Measurements from ENCODE around the gene PCDHGA6. TPM values are rescaled to one million over a fixed set of nuclear protein-coding genes. Genes with fewer than 3 reads are reported as not detected.
A peak's percentile ranks its signal among the peaks of the same experiment; 100 is the strongest.
"Not testable (repeated sequence)": the region's sequence is repeated elsewhere in the genome, so short reads cannot be mapped to it uniquely, and the experiment has no call there.

PCDHGA6 gene
- total RNA-seq, 2 donors from 2014 or later: 0.16 to 0.29 TPM

DNA sequence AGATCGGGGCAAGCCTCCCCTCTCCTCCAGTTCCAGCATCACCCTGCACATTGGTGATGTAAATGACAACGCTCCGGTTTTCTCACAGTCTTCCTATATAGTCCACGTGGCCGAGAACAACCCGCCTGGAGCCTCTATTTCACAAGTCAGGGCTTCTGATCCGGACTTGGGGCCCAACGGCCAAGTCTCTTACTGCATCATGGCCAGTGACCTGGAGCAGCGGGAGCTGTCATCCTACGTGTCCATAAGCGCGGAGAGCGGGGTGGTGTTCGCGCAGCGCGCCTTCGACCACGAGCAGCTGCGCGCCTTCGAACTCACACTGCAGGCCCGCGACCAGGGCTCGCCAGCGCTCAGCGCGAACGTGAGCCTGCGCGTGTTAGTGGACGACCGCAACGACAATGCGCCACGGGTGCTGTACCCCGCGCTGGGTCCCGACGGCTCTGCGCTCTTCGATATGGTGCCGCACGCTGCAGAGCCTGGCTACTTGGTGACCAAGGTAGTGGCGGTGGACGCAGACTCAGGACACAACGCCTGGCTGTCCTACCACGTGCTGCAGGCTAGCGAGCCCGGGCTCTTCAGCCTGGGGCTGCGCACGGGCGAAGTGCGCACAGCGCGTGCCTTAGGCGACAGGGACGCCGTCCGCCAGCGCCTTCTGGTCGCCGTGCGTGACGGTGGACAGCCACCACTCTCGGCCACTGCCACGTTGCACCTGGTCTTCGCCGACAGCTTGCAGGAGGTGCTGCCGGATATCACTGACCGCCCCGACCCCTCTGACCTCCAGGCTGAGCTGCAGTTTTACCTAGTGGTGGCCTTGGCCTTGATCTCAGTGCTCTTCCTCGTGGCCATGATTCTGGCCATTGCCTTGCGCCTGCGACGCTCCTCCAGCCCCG is 15.7 kb downstream of the PCDHGA6 start:
- peaks cover 23 to 49% of the 10 kb centered on the region in 2 donors for H3K36me3 Mint-ChIP-seq (ENCODE audit: insufficient read depth in 2 of 2)
- ATAC-seq (replicated peaks in 1 of 2): no peak

GRCh38 chr5:141392429-141393198 is 18.9 kb downstream of the PCDHGA6 start, which contains the start of gene PCDHGA8:
Gene PCDHGA8, plus strand, starts transcription at chr5:141392633. Its CDS starts 181 bp downstream, at chr5:141392814.
- DNase-seq: no peak
- H3K27ac Mint-ChIP-seq: no peak within 1 kb of the TSS
- H3K4me1 Mint-ChIP-seq (ENCODE audit: low read depth): peaks cover 6% of the 10 kb centered on the region
- H3K4me3 Mint-ChIP-seq: peak within 1 kb of the TSS in 1 of 2 donors; percentile 46
- ATAC-seq (replicated peaks in 1 of 2): no peak
- peaks cover 16 to 46% of the 10 kb centered on the region in 2 donors for H3K36me3 Mint-ChIP-seq (ENCODE audit: insufficient read depth in 2 of 2)
- peaks cover 16 to 17% of the 10 kb centered on the region in 2 donors for H3K9me3 Mint-ChIP-seq
- H3K27me3 Mint-ChIP-seq (ENCODE audit: low read depth): peaks cover 76% of the 10 kb centered on the region

More for the DNA sequence above, 15.7 kb downstream of the PCDHGA6 start:
- Mint-ChIP-seq H3K9me3 (peaks cover 16 to 23% of the 10 kb centered on the region in 2 donors), H3K4me3 (no peak overlapping the region), H3K27me3 (ENCODE audit: low read depth) (peaks cover 85% of the 10 kb centered on the region), H3K27ac (no peak overlapping the region), H3K4me1 (ENCODE audit: low read depth) (peaks cover 6% of the 10 kb centered on the region)
- no peak for DNase-seq

DNA sequence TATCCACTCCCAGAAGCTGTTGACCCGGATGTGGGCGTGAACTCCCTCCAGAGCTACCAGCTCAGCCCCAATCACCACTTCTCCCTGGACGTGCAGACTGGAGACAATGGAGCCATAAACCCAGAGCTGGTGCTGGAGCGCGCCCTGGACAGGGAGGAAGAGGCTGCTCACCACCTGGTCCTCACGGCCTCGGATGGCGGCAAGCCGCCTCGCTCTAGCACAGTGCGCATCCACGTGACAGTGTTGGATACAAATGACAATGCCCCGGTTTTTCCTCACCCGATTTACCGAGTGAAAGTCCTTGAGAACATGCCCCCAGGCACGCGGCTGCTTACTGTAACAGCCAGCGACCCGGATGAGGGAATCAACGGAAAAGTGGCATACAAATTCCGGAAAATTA is 19.6 kb downstream of the PCDHGA6 start:
- ATAC-seq (replicated peaks in 1 of 2) (no peak), DNase-seq (no peak)
- H3K9me3 Mint-ChIP-seq: peaks cover 16% of the 10 kb centered on the region in 2 donors
- peaks cover 16 to 44% of the 10 kb centered on the region in 2 donors for H3K36me3 Mint-ChIP-seq (ENCODE audit: insufficient read depth in 2 of 2)
- H3K27ac Mint-ChIP-seq: no peak overlapping the region
- peaks cover 74% of the 10 kb centered on the region for H3K27me3 Mint-ChIP-seq (ENCODE audit: low read depth)
- H3K4me1 Mint-ChIP-seq (ENCODE audit: low read depth): peaks cover 6% of the 10 kb centered on the region
- H3K4me3 Mint-ChIP-seq: no peak overlapping the region

- Mint-ChIP-seq H3K27me3 (ENCODE audit: low read depth) (peaks cover 73% of the 10 kb centered on the region), H3K9me3 (peaks cover 10 to 12% of the 10 kb centered on the region in 2 donors), H3K36me3 (ENCODE audit: insufficient read depth in 2 of 2) (peaks cover 19 to 32% of the 10 kb centered on the region in 2 donors)
- H3K4me3 Mint-ChIP-seq; H3K27ac Mint-ChIP-seq; DNase-seq; H3K4me1 Mint-ChIP-seq (ENCODE audit: low read depth); ATAC-seq (replicated peaks in 1 of 2): not testable (repeated sequence)
Measured at GRCh38 chr5:141394401-141395187, 20.9 kb downstream of the PCDHGA6 start.

GRCh38 chr5:141397756-141398551 is 24.3 kb downstream of the PCDHGA6 start, which contains the start of gene PCDHGB5:
Gene PCDHGB5, plus strand, starts transcription at chr5:141397947. Its CDS starts 181 bp downstream, at chr5:141398128.
- DNase-seq: peak; percentile 38 to 51
- peaks cover 72% of the 10 kb centered on the region for H3K27me3 Mint-ChIP-seq (ENCODE audit: low read depth)
- peak; percentile 70 to 81 for ATAC-seq (replicated peaks in 1 of 2)
- peak within 1 kb of the TSS; percentile 70 for H3K4me3 Mint-ChIP-seq
- H3K9me3 Mint-ChIP-seq; H3K4me1 Mint-ChIP-seq (ENCODE audit: low read depth); H3K27ac Mint-ChIP-seq: not testable (repeated sequence)
- peaks cover 15 to 29% of the 10 kb centered on the region in 2 donors for H3K36me3 Mint-ChIP-seq (ENCODE audit: insufficient read depth in 2 of 2)

GRCh38 chr5:141398608-141399007 is 24.9 kb downstream of the PCDHGA6 start:
- no peak for DNase-seq
- peaks cover 8% of the 10 kb centered on the region for H3K4me1 Mint-ChIP-seq (ENCODE audit: low read depth)
- peak overlapping the region in 1 of 2 donors; percentile 6 for H3K4me3 Mint-ChIP-seq
- peaks cover 72% of the 10 kb centered on the region for H3K27me3 Mint-ChIP-seq (ENCODE audit: low read depth)
- no peak for ATAC-seq (replicated peaks in 1 of 2)
- no peak overlapping the region for H3K27ac Mint-ChIP-seq
- peaks cover 15 to 23% of the 10 kb centered on the region in 2 donors for H3K36me3 Mint-ChIP-seq (ENCODE audit: insufficient read depth in 2 of 2)
- peaks cover 6 to 8% of the 10 kb centered on the region in 2 donors for H3K9me3 Mint-ChIP-seq

DNA sequence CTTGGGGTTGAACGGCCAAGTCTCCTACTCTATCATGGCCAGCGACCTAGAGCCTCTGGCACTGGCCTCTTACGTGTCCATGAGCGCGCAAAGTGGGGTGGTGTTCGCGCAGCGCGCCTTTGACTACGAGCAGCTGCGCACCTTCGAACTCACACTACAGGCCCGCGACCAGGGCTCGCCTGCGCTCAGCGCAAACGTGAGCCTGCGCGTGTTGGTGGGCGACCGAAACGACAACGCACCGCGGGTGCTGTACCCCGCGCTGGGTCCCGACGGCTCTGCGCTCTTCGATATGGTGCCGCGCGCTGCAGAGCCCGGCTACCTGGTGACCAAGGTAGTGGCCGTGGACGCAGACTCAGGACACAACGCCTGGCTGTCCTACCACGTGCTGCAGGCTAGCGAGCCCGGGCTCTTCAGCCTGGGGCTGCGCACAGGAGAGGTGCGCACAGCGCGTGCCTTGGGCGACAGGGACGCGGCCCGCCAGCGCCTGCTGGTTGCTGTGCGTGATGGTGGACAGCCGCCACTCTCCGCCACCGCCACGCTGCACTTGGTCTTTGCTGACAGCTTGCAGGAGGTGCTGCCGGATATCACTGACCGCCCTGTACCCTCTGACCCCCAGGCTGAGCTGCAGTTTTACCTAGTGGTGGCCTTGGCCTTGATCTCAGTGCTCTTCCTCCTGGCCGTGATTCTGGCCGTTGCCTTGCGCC is 26.0 kb downstream of the PCDHGA6 start:
- DNase-seq (no peak), ATAC-seq (replicated peaks in 1 of 2) (no peak)
- Mint-ChIP-seq H3K9me3 (peaks cover 2 to 5% of the 10 kb centered on the region in 2 donors), H3K36me3 (ENCODE audit: insufficient read depth in 2 of 2) (peaks cover 11 to 23% of the 10 kb centered on the region in 2 donors), H3K27me3 (ENCODE audit: low read depth) (peaks cover 72% of the 10 kb centered on the region), H3K4me3 (no peak overlapping the region), H3K4me1 (ENCODE audit: low read depth) (peaks cover 10% of the 10 kb centered on the region), H3K27ac (no peak overlapping the region)

GRCh38 chr5:141402553-141403243 is 29.0 kb downstream of the PCDHGA6 start, which contains the start of gene PCDHGA9:
Gene PCDHGA9, plus strand, starts transcription at chr5:141402778. Its CDS starts 175 bp downstream, at chr5:141402953.
- Mint-ChIP-seq H3K27ac (peak within 1 kb of the TSS; percentile 82), H3K4me1 (ENCODE audit: low read depth) (peaks cover 10% of the 10 kb centered on the region), H3K36me3 (ENCODE audit: insufficient read depth in 2 of 2) (peaks cover 16 to 20% of the 10 kb centered on the region in 2 donors), H3K4me3 (peak within 1 kb of the TSS; percentile 67 to 75), H3K27me3 (ENCODE audit: low read depth) (peaks cover 77% of the 10 kb centered on the region), H3K9me3 (peaks cover 4 to 6% of the 10 kb centered on the region in 2 donors)
- DNase-seq: no peak
- ATAC-seq (replicated peaks in 1 of 2): no peak

GRCh38 chr5:141403387-141403786 is 29.7 kb downstream of the PCDHGA6 start:
- peaks cover 4 to 6% of the 10 kb centered on the region in 2 donors for H3K9me3 Mint-ChIP-seq

GRCh38 chr5:141407790-141408505 is 34.3 kb downstream of the PCDHGA6 start, which contains the start of gene PCDHGB6:
Gene PCDHGB6, plus strand, starts transcription at chr5:141408021. Its CDS starts 182 bp downstream, at chr5:141408203.
- H3K36me3 Mint-ChIP-seq (ENCODE audit: insufficient read depth in 2 of 2): peaks cover 14 to 27% of the 10 kb centered on the region in 2 donors
- DNase-seq: peak; percentile 41 to 53
- H3K27ac Mint-ChIP-seq: peak within 1 kb of the TSS; percentile 68
- H3K27me3 Mint-ChIP-seq (ENCODE audit: low read depth): peaks cover 81% of the 10 kb centered on the region
- peaks cover 8 to 11% of the 10 kb centered on the region in 2 donors for H3K9me3 Mint-ChIP-seq
- ATAC-seq (replicated peaks in 1 of 2): peak; percentile 55 to 59
- peaks cover 13% of the 10 kb centered on the region for H3K4me1 Mint-ChIP-seq (ENCODE audit: low read depth)
- H3K4me3 Mint-ChIP-seq: peak within 1 kb of the TSS; percentile 58 to 67

More at GRCh38 chr5:141403387-141403786, 29.7 kb downstream of the PCDHGA6 start:
- peaks cover 83% of the 10 kb centered on the region for H3K27me3 Mint-ChIP-seq (ENCODE audit: low read depth)
- no peak overlapping the region for H3K27ac Mint-ChIP-seq
- peaks cover 10% of the 10 kb centered on the region for H3K4me1 Mint-ChIP-seq (ENCODE audit: low read depth)
- H3K36me3 Mint-ChIP-seq (ENCODE audit: insufficient read depth in 2 of 2): peaks cover 17 to 24% of the 10 kb centered on the region in 2 donors
- DNase-seq: no peak
- no peak overlapping the region for H3K4me3 Mint-ChIP-seq
- no peak for ATAC-seq (replicated peaks in 1 of 2)
